ENCODE results near the gene KPNA5.
"Not testable (repeated sequence)": the region's sequence is repeated elsewhere in the genome, so short reads cannot be mapped to it uniquely, and the experiment has no call there.

The KPNA5 gene

GRCh38 chr6:116705917-116706316 lies 24.9 kb downstream of the KPNA5 start:
- no peak for DNase-seq

- no peak for DNase-seq
Observed at GRCh38 chr6:116714296-116714695, 33.3 kb downstream of the KPNA5 start.

GRCh38 chr6:116714761-116715160 lies 33.8 kb downstream of the KPNA5 start:
- DNase-seq, result no peak

- DNase-seq, result no peak
Observed at GRCh38 chr6:116726947-116727346, 45.9 kb downstream of the KPNA5 start.

GRCh38 chr6:116730513-116730912 lies 49.5 kb downstream of the KPNA5 start:
- no peak for DNase-seq

- DNase-seq, result no peak
Observed at GRCh38 chr6:116737004-116737403, 56.0 kb downstream of the KPNA5 start.

GRCh38 chr6:116740486-116740885 lies 59.5 kb downstream of the KPNA5 start:
- not testable (repeated sequence) for DNase-seq

- no peak for DNase-seq
Observed at GRCh38 chr6:116741571-116741970, 60.6 kb downstream of the KPNA5 start.

- no peak for DNase-seq
Observed at GRCh38 chr6:116745176-116745575, 64.2 kb downstream of the KPNA5 start.

GRCh38 chr6:116761779-116762178 lies 80.8 kb downstream of the KPNA5 start:
- DNase-seq, result no peak

GRCh38 chr6:116762235-116762634 lies 81.2 kb downstream of the KPNA5 start:
- no peak for DNase-seq

- DNase-seq, result no peak
Observed at GRCh38 chr6:116763048-116763447, 82.0 kb downstream of the KPNA5 start.

- DNase-seq, result no peak
Observed at GRCh38 chr6:116763906-116764628, 83.1 kb downstream of the KPNA5 start.

- no peak for DNase-seq
Observed at GRCh38 chr6:116764629-116764960, 83.6 kb downstream of the KPNA5 start.

- no peak for DNase-seq
Observed at GRCh38 chr6:116764961-116765841, 84.2 kb downstream of the KPNA5 start, which contains the start of gene FAM162B. Gene FAM162B, minus strand, starts transcription at chr6:116765719. Its CDS starts 143 bp downstream, at chr6:116765576.

- no peak for DNase-seq
Observed at GRCh38 chr6:116766506-116767176, 85.6 kb downstream of the KPNA5 start.

- no peak for DNase-seq
Observed at GRCh38 chr6:116767715-116768114, 86.7 kb downstream of the KPNA5 start.

- no peak for DNase-seq
Observed at GRCh38 chr6:116772450-116772849, 91.4 kb downstream of the KPNA5 start.

GRCh38 chr6:116773886-116774285 lies 92.9 kb downstream of the KPNA5 start:
- DNase-seq, result no peak

- DNase-seq, result peak; percentile 6
Observed at GRCh38 chr6:116779573-116780164, 98.7 kb downstream of the KPNA5 start.

- DNase-seq, result no peak
Observed at GRCh38 chr6:116783852-116784251, 102.8 kb downstream of the KPNA5 start.

Measured in CD4-positive, alpha-beta T cell treated with Interleukin-4 for 4 hours (primary cell).